Activated T-cell treated with anti-CD3 and anti-CD28 coated beads, Interleukin-2, amount 50 U/mL, for 48 hours (primary cell): ENCODE data around the gene SH3RF3.

Experiments
- DNase-seq, 2 experiments: peaks; one replicate each; pipeline ENCODE4 v3.0.0-alpha.2; 2020

Gene SH3RF3

DNA sequence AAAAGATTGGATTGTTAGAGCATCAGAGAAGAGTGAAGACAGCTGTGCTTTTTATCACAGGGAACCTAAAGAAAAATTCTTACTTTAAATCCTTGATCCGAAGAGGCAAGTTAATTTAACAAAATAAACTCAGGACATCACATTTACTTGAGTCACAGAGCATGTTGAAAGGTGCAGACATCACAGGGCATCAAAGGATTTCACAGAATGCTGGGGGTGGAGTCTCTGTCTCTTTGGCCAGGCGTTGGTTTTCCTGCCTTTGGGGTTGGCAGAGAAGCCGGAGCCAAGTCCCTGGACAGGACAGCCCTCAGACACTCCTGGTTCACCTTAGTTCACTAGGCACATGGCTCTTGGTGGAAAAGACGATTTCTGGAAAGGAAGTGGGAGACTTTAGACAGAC lies 56.3 kb downstream of the SH3RF3 start:
- no peak for DNase-seq

DNA sequence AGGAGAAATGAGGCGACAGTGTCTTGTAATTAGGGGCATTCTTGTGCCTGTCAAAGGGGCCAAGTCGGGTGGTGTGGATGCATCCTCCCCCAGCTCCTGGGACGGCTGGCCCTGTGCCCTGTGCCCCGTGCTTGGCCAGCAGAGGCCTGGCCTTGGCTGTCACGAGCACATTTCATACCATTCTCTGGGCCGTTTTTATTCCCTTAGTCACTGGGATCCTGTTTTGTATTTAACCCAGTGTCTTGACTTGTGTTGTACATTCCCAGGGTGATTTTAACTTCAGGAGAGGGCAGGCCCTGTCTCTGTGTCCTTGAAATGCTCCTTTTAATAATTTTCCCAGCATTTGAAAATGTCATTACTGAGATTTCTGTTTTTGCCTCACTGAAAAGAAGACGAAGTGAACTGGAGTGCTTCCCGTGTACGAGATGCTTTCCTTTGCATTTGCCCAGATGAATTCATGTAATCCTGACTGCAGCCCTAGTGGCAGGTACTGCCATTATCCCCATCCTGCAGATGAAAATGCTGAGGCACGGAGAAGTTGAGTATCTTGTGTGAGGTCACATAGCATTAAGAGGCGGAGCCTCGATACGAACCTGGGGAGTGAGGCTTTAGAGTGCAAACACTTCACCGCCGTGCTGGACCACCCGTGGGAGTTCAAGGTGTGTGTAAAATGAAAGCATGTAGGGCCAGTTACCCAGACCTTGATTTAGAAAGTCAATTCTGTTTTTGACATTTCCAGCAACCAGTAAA lies 57.0 kb downstream of the SH3RF3 start:
- DNase-seq, result no peak

DNA sequence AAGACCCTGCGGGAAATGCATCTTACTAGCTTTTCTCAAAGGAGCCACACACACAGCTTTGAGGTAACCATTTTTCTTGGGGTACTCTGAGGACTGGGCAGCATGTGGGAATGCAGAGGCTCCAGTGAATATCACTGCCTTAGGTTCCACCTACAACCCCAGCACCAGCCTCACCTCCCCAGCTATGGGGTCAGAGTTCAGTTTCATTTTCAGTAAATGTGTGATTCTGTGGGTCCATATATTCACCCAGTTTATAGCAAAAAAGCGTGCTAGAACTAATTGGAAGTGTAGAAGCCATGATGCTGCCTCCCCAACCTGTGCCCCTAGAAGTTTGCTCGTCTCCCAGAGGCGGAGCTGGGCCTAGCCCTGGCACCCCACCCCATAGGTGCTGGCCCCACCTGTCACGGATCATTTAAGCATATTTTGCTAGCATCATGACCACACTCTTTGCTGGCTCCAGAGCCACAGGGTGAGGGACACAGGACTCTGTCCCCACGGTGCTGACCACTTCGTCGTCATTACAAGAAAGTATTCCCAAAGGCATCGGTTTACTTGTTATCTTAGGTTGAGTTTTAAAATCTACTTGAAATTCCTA lies 57.7 kb downstream of the SH3RF3 start:
- DNase-seq, result no peak

DNA sequence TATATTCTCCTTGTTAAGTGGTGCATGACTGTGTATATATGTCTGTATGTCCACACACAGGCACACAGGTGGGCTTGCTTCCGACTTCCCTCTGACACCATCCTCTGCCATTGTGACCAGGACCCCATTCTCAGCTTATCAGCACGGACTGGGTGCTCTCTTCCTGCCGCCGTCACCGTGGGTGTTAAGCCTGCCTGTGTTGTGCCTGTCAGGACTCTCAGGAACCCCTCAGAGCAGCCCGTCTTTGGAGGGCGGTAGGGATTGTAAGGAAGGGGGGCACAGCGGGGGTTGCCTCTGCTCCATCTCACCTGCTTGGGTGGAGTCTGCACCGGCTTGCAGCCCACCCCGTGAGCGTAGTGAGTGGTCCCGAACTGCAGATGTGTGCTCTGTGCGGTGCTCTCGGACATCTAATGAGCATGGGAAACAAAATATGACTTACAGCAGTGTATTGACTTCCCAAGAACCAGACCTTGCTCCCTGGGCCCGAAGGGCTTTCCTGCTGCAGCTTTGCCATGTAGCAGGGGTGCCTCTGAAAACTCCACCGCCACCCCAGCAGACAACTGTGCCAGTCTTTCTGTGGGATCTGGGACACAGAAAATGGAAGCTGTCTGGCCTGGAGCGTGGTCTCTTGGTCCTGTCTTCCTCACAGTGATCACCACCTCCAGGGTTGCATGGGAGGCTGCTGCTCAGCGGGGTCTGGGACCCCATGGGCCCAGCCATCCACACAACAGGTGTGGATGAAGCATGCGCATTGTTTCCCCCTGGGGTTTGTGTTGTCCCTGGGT lies 58.9 kb downstream of the SH3RF3 start:
- no peak for DNase-seq

DNA sequence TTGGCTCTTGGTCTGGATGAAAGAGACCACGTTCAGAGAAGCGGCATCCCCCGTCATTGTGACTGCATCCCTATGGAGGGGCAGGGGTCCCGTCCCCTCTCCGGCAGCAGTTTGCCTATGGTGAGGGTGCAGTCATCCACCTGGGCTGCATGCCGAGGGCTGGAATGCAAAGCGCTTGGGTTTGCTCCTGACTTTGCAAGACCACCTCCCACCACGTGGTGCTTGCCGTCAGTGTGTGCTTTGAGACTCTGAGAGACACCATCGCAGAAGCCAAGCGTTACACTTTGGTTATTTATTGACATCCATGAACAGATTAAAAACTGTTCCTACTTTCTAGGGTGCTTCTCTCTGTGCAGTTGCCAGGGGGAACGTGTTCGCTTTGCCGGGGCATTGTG lies 59.5 kb downstream of the SH3RF3 start:
- no peak for DNase-seq

DNA sequence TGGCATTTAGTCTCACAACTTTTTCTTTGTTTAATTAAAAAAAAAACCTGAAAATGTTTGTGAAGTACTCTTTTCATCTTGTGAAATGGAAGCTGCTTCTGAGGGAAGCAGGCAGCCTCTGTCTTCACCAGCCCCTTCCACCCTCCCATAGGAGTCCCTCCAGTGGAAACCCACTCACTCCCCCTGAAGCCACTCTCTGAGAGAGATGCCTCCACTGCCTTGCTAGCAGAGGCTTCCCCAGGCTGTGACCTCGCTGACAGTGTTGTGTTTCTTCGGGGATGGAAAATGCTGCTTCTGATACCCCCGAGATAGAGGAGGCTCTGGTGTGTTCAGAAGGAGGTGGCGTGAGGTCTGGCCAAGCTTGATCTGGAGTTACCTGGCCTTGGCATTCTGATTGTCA lies 59.9 kb downstream of the SH3RF3 start:
- no peak for DNase-seq

DNA sequence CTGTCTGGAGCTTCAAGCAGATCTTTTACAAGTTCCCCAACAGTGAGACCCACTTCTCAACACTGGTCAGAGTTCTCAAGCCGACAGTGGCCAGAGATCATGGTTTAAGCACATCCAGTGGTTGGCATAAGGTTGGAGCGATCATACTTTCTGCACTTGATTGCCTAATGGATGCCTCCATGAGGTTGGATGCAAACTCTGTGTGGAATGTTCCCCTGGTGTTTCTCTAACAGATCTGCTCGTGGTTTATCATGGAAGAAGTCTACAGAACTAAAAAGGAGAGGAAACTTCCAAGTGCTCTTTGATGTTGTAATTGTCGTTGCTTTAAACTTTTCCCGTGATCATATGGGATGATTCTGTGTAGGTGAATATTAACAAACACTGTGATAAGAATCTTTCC lies 60.7 kb downstream of the SH3RF3 start:
- DNase-seq, result no peak

DNA sequence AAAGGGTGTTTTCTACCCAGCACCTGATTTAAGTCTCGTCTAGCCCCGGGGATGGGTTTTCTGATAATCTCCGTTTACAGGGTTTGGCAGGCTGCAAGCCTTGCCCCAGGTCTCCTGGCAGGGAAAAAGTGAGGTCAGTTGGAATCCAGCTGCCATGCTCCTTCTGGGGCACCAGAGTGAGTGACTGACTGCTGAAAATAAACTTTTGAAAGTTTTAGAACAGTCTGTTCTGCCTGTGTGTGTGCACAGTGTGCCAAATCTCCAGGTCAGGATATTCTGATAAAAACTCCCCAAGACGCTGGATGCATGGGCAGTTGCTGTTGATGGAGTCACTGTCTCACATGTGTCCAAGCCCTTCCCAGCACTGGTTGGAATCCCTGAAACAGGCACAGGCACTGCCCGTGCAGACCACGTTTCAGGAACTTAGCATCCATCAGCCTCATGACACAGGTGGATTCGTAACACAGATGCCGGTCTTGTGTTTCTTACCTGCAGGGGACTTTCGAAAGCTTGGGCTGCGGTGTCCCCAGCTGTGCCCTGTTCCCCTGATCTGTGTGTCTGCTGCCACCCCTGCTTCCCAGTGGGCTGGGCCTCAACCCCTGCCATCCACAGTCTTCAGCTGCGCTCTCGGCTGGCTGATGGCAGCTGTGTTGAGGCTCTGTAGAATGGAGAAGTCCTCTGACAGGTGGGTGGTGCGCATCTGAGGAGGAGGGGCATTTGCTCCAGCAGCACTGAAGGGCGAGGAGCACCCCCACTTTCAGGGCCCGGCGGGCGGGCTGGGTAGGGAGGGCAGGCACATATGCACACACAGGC lies 65.0 kb downstream of the SH3RF3 start:
- DNase-seq, result no peak

DNA sequence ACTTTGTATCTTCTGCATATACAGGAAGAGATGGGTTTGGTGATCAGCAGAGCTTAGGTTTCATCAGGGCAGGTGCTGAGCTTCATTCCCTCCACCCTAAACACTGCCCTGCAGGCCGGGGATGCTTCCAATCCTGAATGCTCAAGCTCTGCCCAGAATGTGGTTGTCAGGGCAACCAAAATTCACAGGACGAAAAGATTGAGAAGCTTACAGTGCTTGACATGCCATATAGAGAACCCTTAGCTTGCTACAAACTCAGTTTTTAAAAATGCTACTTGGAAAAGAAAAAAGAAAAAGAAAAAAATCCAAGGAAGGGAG lies 65.6 kb downstream of the SH3RF3 start:
- no peak for DNase-seq

DNA sequence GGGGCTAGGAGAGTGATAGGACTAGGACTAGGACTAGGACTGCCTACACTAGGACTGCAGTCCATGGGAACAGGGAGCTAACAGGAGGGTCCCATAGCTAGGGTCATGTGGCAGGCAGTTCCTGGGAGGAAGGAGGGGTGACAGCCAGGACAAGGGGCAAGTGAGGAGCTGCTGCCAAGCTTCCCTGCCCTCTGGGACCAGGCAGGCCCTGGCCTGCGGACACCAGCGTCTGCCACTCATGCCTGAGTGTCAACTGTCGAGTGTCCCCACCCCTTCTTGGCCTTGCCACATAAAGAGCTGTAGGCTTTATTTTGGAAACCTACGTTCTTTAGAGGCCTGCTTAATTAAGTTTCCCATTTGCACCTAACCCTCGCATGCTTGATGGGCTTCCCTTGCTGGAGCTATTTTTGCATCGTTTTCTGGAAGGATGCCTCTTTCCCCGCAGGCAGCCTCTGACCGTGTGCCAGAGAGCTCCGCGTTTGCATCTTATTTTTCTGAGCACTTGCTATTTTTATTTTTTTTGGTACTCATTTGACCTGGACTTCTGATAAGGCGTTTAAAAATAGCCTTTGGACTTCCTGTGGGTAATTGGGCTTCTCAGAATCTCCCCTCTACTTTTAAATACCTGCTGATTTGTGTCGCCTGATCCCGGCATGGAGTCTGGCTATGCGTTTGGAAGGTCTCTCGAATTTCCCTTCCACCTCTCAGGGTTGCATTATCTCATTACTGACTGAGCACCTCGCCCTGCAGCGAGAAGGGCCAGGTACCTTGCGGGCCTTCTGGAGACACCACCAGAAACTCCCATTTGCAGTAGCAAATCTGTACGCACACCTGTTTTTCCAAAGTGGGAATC lies 66.4 kb downstream of the SH3RF3 start:
- DNase-seq, result no peak

DNA sequence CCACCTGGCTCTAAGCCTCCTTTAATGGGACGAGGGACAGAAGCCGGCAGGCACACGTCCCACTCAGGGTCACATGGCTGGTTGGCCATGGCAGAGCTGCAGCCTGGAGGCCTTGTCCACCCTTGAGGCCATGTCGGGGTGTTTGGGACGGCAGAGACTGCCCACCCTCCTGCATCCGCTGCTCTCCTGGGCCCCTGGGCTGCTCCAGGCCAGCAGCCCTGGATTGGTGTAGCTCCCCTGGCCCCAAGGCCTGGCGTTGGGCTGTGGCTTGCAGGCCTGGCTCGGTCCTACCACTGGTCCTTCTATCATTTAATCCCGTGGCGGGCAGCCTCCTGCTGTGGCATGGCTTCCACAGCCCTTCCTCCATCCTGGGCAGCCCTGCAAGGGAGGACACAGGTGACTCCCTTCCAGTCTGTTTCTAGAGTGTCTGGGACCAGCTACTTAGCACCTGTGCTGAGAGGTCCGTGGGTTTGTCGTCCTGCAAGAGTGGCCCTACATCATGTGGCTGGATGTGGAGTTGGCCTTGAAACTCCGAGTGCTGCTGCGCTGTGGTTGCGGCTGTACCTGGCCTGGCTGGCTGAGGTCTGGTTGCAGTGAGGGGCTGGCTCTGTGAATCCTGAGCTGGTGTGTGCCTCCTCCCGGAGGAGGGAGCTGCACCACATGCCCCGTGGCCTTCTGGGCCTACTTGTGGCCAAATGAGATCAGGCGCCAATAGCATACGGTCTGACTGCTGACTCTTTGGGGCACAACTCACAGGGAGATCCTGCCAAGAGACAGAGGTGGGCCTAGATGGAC lies 67.3 kb downstream of the SH3RF3 start:
- peak in 1 of 2 experiments; percentile 7 for DNase-seq

DNA sequence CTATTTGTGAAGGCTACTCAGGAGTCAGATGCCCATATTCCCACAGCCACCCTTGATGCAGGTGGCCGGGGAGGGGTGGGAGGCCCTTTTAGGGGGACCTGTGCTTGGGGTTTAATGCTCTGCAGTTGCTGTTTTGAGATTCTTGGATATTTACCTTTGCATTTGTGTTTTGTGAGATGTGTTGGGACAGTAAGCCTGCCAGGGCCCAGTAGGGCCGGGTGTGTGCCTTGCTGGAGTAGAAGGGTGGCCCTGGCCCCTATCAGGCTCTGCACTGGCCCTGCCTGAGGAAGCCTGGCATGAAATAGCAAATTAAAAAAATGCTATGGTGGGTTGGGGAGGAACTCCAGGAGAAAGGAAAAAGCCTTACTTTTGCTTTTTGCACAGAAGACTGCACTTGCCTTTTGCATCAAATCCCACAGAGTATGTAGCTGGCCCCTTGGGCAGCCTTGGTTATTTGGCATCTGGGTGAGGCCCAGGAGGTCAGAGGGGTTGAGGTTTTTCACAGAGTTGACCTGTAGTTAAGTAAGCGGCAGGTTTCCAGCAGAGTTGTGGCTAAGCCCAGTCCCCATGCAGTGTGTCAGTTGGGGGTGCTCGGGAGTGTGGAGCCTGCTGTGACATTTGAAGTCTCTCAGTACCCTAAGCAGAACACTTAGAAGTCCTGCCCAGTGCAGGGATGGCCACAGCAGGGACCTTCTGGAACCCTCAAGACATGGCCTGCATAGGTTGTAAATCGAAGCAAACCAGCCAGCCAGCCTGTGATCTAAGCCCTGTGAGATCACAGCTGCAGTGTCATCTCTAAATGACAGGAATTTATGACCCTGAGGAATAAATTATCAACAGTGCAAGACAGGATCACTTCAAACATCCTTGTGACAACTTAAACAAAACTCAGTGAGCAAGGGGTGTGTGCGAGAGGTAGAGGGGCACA lies 68.8 kb downstream of the SH3RF3 start:
- DNase-seq, result peak in 1 of 2 experiments; percentile 10

DNA sequence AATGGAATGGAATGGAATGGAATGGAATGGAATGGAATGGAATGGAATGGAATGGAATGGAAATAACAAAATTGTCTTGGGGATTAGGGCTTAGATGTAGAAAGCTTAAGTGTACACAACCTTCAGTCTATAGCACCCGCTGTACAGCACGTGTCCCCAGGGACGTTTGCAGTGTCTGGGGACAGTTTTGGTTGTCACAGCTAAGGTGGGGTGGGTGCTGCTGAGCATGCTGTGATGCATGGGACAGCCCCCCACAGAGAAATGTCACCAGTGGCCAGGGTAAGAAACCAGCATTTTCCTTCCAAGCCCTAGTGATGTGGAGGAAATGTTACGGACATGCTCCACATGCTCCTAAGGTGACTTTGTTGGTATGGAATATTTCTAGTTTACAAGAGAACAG lies 70.8 kb downstream of the SH3RF3 start:
- DNase-seq, result no peak

DNA sequence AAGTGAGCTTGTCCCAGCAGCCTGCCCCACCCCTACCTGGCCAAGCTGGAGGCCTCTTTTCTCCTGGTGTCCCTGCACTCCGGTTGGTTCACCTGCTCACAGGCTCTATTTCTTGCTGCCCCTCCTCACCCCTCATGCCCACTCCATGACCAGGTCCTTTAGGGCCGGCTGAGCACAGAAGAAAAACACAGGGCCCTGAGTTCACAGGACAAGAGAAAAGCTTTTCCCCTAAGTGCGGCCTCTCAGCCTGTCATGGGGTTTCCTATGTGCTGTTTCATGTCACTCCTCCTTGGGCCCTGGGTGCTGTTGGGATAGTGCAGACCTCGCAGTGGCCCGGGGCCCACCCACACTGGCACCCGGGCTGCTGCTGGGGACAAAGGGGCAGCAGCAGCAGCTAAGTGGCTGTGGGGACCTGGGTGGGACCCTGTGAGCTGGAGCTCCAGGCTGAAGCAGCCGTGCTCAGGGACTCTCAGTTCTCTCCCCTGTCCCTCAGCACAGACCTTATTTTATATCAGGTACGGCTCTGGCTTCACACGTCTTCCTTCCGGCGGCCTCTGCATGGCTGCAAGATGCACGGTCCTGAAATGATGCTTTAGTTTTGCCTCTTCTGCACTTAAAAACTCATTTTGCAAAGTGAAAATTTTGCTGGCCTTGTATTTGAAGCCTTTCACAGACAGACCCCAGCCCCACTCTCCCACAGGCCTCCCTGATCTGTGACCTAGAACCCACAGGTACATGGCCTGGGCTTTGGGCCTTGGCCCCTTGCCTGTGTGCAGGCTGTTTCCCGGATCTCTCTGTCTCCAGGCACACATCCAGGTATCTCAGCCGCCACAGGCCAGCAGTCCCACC lies 71.8 kb downstream of the SH3RF3 start:
- no peak for DNase-seq

DNA sequence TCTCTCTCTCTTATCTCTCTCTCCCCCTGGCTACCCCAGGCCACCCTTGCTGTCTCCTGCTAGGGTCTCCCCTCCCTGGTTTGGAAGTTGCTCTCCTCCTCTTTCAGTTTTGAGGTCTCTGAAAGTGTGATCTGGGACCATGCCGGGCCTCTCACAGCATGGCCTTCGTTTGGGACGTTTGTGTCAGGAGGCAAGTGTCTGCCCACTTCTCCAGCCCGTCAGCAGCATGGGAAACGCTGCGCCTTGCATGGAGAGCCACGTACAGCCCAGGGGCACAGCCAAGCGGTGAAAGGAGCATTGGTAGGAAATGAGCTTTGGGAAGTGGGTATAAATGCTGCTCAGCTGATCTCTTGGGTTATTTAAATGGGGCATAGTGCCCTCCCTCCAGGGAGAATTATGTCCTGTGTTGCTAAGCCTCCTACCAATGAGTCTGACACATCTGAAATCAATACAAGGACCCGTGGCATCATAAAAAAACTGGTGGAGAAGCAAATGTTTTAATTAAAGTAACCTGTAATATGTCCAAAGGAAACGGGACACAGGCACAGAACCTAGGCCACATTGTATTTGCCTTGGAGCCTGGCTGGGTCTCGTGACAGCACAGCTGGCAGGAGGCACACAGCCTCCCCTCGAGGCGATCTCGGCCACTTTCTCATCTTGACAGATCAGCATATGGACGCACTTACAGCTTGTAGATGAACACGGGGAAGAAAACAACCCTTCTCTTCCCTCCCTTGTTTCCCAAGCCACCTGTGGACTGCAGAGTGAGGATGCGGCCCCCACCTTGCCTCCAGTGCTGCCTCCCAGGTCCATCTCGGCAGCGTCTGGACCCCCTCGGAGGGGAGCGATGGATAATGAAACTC lies 72.7 kb downstream of the SH3RF3 start:
- no peak for DNase-seq

DNA sequence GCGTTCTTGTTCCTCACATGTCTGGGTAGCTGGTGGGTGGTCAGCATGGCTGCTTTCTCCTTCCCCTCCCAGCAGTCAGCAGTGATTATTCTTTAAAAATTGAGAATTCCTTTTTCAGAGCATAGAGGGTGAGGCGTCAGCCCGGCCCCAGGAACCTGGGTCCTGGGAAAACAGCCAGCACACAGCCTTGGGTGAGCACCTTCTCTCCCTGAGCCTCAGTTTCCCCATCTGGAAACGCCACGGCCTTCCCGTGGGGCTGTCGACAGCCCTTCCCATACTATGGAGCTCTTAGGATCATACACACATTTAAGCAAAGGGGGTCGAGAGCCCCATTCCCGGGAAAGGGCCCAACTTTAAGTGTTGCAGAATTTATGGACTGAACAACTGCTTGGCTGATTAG lies 73.5 kb downstream of the SH3RF3 start:
- DNase-seq, result peak in 1 of 2 experiments; percentile 6

DNA sequence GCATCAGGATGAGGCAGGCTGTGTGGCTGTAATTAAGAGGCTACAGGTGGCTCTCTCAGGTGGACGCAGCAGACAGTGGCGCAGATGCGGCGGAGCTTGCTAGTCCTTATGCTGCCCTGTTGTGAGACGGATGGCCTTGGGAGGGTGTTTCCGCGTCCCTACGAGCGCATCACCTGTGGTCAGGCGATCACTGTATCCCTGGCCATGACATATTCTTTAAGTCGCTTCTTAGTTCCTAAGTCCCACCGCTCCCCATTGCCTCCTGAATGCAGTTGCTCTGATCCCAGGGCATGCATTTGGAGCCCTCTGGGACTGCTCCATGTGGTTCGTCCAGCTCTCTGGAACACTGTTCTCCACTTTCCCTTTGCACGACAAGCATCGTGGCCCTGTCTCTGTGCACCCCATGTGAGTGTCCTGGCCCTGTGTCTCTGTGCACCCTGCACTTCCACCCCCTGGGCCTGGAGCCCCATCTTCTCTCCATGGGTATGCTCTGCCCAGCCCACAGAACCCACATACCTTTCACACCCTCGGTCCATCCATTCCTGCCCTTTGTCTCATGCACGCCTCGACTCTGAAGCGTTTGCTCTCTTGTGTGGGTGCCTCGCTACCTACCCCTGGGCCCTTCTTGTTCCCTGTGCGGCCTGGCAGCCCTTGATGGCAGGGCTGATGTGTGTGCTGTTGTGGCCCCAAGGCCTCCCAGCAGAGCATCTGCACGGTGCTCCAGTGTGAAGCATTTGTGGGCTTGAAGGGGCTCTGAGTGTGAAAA lies 74.4 kb downstream of the SH3RF3 start:
- peak in 1 of 2 experiments; percentile 12 for DNase-seq

DNA sequence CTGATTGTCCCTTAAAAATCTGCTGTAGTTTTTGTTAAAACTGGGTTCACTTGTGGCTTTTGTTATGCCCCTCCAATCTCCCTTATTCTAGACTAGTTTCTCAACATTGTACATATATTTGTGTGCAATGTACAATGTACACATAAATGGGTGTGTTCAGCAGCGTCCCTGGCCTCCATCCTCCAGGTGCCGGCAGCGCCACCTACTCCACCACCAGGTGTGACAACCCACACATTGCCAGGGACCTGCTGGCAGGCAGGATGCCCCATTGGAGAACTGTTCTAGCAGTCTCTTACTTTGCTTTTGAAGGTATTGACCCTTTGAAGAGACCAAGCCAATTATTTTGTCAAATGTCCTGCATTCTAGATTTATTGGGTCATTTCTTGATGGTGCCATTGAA lies 75.4 kb downstream of the SH3RF3 start:
- DNase-seq, result no peak
